Activated CD4-positive, alpha-beta T cell treated with anti-CD3 and anti-CD28 coated beads, Interleukin-10, Interleukin-2, amounts not matched to agents 100 ng/mL and 50 ng/mL, durations not matched to agents 16 hours and 8 hours (primary cell): Measurements from ENCODE around the gene CYP1A2.
A peak's percentile ranks its signal among the peaks of the same experiment; 100 is the strongest.

Experiments
- DNase-seq: peaks from one replicate; pipeline ENCODE4 v3.0.0-alpha.2; 2020

Gene CYP1A2

GRCh38 chr15:74742422-74742821 lies 6.2 kb upstream of the CYP1A2 start:
- no peak for DNase-seq

DNA sequence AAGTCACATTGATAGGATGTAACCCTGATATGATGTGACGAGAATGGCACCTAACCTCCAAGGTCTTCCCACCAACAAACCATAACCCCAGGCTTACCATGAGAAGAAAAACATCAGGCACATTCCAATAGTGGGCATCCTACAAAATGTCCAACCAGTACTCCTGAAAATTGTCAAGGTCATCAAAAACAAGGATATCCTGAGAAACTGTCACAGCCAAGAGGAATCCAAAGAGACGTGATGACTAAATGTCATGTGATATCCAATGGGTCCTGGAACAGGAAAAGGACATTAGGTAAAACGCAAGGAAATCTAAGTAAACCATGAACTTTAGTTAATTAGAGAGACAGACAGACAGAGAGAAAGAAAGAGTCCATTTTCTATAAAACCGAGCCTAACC lies 2.3 kb upstream of the CYP1A2 start:
- no peak for DNase-seq

DNA sequence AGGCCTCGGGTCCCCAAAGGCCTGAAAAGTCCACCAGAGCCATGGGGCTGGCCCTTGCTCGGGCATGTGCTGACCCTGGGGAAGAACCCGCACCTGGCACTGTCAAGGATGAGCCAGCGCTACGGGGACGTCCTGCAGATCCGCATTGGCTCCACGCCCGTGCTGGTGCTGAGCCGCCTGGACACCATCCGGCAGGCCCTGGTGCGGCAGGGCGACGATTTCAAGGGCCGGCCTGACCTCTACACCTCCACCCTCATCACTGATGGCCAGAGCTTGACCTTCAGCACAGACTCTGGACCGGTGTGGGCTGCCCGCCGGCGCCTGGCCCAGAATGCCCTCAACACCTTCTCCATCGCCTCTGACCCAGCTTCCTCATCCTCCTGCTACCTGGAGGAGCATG lies 1.2 kb downstream of the CYP1A2 start:
- DNase-seq = no peak

DNA sequence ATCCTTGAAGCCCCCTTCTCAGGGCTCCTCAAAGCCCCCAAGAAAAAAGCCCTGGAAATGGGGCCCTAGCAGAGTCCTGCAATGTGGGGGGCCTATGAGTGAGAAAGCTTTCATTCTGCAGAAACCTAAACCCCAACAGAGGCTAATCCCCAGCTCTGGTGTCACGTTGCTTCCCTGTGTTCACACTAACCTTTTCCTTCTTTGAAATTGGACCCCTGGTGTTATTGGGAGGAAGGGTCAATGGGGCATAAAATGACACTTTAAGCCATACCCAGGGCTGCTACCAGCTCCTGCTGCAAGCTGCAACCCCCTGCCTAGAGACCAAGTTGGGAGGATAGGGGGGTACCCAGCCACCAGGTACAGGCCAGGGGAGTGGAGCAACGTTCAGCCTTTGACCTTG lies 2.1 kb downstream of the CYP1A2 start:
- no peak for DNase-seq

DNA sequence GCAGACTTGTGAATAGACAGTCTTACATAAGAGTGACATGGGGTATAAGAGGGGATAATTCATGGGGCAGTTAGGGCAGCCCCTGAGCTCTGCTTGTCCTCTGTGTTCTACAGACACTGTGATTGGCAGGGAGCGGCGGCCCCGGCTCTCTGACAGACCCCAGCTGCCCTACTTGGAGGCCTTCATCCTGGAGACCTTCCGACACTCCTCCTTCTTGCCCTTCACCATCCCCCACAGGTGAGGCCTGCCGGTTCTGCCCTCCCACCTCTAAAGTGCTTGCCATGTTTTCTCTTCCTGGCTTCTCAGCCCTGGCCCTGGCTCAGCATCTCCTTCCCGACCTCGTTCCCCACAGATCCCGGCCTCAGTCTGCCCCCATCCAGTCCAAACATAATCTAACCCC lies 3.4 kb downstream of the CYP1A2 start:
- no peak for DNase-seq

- DNase-seq = no peak
Observed at GRCh38 chr15:74752531-74752930, 3.9 kb downstream of the CYP1A2 start.

DNA sequence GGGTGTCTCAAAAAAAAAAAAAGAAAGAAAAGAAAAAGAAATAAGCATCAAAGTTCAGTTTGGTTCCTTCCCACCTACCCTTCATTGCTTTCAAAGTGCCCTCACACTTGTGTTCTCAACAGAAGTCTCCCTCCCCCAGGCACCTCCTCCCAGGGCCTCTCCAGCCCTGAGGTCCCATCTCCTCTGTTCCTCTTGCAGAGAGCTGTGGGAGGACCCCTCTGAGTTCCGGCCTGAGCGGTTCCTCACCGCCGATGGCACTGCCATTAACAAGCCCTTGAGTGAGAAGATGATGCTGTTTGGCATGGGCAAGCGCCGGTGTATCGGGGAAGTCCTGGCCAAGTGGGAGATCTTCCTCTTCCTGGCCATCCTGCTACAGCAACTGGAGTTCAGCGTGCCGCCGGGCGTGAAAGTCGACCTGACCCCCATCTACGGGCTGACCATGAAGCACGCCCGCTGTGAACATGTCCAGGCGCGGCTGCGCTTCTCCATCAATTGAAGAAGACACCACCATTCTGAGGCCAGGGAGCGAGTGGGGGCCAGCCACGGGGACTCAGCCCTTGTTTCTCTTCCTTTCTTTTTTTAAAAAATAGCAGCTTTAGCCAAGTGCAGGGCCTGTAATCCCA lies 6.1 kb downstream of the CYP1A2 start:
- DNase-seq = no peak

DNA sequence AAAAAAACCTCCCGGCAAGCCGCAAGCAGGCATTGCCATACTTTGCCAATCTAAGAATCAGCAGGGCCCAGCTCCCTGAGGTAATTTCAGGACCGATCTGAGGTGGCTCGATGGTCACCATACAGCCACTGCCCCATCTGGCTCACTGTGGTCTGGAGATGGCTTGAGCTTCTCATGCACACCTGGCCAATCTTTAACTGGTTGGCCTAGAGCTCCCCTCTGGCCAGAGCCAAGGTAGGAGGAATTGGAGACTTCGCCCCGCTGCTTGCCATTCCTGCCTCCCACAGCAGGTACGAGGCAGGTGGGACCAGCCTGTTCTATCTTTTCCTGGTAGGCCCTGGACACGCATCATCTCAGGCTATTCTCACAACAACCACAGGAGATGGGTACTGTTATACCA lies 10.1 kb downstream of the CYP1A2 start:
- DNase-seq = no peak

DNA sequence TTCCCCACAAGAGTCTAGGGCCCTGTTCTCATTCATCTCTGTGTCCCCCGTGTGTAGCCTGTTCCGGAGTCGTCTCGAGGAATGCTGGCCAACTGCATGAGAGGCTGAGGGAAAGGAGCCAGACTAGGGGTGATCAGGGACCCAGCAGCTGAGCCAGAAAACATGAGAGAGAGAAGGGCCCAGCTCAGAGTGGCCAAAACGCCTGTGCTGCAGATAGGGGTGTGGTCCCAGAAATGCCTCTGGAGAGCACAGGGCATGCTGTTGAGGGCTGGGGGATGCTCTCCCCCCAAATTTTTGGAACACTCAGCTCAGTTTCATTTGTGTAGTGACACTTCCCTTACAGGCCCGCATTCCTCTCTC lies 14.1 kb downstream of the CYP1A2 start:
- DNase-seq = no peak

- no peak for DNase-seq
Observed at GRCh38 chr15:74763416-74763815, 14.8 kb downstream of the CYP1A2 start.

- no peak for DNase-seq
Observed at GRCh38 chr15:74767167-74768098, 18.8 kb downstream of the CYP1A2 start.

DNA sequence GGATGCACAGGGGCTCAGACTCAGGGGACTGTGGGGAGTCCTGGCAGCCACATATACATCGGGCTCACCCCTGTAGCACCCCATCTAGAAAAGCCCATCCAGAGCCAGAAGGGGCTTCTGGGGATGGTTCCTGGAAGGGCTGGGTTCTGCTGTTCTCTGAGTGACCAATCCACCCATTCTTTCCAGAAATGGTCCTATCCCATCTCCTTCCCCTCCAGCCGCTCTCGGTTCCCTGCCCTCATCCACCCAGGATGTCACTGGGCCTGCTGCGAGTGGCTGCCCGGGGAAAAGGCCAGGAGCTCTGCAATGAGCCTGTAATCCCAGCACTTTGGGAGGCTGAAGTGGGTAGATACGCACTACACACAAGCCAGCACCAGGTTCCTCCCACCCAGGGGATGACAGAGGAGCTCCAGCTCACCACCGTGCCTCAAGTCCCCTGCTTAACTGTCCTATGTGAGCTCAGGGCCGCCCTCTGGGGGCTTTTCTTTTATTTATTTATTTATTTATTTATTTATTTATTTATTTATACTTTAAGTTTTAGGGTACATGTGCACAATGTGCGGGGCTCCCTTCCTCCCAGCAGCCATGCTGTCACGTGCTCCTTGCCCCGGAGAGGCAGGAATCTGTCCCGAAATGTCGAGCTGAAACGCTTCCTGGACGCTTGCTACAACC lies 19.6 kb downstream of the CYP1A2 start:
- no peak for DNase-seq

GRCh38 chr15:74768771-74769342 lies 20.2 kb downstream of the CYP1A2 start:
- peak; percentile 78 for DNase-seq

DNA sequence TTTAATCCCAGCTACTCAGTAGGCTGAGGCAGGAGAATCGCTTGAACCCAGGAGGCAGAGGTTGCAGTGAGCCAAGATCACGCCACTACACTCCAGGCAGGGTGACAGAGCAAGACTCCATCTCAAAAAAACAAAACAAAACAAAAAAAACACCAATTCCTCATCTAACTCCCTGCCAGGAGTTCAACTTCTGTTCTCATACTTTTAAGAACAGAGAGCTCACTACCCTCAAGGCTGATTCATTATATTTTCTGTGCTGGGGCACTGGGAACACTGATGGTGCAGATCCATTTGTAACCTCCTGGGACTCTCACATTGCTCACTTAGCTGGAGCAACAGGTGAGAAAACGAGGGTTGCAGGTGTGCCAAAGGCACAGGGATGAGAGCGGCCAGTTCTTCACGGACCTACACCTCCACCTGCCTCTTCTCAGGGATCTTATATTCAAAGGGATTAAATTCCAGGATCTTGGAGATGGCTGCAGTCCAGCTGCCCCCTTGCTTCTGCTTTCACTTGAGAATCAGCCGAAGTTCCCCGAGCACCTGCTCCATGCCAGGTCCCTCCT lies 20.9 kb downstream of the CYP1A2 start:
- no peak for DNase-seq

DNA sequence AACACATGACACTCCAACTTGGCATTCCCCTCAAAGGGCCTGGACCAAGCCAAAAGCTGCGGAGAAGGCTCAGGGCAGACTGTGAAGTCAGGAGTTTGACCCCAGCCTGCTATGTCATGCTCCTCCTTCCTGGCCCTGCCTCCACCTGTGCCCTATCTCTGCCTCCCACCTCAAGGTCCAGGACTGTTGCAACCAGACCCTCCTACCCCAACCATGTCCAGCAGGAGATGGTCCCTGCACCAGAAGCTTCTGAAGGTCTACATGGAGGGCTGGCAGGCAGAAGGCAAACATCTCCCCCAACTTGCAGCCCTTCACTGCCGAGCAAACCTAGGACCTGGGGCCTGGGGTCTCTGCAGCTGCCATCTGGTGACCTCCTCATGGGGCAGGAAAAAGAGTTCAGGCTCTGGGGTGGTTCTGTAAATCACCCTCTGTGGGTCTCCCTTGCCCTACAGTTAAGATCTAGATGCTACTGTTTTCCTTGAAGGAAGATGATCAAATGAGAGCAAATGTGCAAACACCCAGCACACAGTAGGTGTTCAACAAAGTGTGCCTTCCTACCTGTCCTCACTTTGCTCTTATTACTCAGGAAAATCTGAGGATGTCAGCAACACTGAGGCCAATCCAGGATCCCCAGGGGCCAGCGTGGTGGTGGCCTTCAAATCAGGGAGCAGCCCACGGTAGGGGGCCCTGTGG lies 21.7 kb downstream of the CYP1A2 start:
- DNase-seq = no peak

DNA sequence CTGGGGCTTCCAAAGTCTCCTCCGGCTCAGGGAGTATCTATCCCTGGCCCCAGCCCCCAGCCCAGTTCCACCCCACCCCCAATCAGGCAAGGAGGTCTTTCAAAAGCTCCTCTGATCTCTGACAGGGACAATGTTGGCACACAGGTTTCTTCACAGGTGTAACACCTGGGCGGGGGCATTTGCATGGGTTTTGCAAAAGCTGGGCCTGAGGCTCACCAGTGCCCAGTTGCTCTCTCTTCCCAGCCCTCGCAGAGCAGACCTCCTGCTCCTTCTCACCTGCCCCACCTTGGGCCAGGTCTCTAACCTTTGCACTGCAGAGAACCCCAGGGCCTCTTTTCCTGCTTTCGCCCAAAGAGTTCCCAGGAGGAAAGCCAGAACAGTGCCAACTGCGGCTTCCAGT lies 24.7 kb downstream of the CYP1A2 start:
- no peak for DNase-seq

DNA sequence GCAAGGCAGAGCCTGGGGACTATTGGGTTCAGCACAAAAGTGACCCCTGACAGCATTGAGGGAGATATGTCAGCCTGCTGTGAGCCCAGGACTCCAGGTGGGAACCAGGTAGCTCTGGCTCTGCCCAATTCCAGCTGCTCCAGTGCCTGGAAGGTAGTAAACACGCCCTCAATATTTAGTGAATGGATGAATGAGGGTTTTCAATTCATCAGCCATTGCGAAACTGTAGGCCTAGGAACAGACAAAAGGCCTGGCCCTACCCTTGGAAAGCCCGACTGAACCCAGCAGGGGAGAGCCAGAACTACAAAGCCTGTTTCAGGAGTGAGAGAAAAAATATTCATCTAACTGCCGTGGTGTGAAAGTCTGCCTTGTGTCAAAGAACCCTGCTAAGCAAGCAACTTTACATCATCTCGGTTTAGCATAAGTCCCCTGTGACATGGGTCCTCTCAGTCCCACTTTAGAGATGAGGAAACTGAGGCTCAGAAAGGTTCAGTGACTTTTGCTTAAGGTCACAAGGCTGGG lies 25.1 kb downstream of the CYP1A2 start:
- no peak for DNase-seq

DNA sequence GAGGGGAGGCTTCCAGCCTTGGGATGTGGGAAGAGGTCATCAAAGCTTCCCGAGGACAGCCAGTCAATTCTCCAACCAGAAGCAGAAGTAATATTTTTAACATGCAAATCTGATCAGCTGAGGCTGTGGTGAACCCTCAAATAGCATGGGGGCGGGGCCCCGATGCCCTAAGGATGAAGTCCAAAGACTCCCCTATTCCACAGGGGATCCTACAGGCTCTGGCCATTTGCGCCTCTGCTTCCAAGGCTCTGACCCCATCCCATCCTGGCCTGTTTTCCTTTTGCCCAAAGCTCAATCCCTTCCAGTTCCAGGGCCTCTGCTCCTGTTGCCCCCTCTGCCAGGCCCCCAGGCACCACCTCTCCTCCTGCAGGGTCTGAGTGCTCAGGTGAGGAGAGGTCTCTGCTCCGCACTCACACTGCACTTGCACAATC lies 26.5 kb downstream of the CYP1A2 start:
- DNase-seq = no peak

GRCh38 chr15:74775894-74776293 lies 27.2 kb downstream of the CYP1A2 start:
- DNase-seq = no peak

DNA sequence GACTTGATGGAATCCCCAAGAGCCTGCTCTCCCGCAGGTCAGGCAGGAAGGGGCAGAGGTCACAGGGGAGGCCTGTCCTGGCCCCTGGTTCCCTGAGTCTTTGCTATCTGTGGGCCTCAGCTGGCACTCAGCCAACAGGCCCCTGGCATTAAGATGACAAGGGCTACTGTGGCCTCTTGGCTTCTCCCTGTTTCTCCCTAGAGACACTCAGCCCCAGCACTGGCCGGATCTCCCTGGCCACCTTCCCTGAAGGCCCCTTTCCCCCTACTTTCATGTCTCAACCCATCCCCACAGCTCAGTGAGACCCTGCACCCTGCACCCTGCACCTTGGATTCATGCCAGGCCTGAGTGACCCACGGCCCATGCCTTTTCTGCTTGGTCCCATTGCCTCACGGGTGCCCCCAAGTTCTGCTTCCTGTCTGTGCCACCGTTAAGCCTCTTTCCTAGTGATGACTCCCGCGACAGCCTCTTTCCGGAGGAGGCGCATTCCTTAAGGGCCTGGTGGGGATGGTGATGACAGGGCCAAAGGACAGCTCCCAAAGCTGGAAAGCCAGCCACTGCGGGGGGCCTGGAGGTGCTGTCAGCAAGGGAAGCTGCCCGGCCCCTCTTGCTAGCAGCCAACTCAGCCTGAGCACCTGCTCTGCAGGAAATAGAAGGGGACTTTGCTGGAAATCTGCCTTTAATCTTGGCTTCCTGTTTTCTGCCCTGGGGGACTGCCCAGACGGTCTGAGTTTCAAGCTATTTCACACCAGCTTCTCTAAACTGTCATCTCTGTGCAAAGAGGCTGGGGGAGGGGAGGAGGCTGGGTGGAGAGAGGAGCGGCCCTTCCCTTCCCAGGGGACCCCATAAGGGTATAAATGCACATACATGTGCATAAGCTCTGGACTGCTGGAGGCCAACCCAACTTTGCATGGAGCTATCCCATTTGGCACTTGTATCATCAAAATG lies 28.4 kb downstream of the CYP1A2 start:
- peak; percentile 88 for DNase-seq
